Middle frontal gyrus (tissue), 1 donor: ENCODE data around the gene ZNF8.
"Not testable (repeated sequence)": the region's sequence is repeated elsewhere in the genome, so short reads cannot be mapped to it uniquely, and the experiment has no call there.

ENCODE experiments used
- DNase-seq: peaks from one replicate; pipeline ENCODE4 v3.0.0-alpha.2; 2015; ENCODE audit warnings: low spot score; ENCODE audit errors: extremely low spot score

ZNF8 gene

GRCh38 chr19:58294743-58295374, 16.1 kb downstream of the ZNF8 start:
- no peak for DNase-seq

GRCh38 chr19:58296104-58296503, 17.3 kb downstream of the ZNF8 start:
- no peak for DNase-seq

GRCh38 chr19:58300620-58301019, 21.9 kb downstream of the ZNF8 start:
- no peak for DNase-seq

- DNase-seq = no peak
Measured at GRCh38 chr19:58304255-58304654, 25.5 kb downstream of the ZNF8 start.

GRCh38 chr19:58304748-58305064, 26.0 kb downstream of the ZNF8 start:
- DNase-seq = no peak

- peak; percentile 97 for DNase-seq
Measured at GRCh38 chr19:58305065-58305931, 26.5 kb downstream of the ZNF8 start, which contains the start of gene ERVK3-1. Gene ERVK3-1 (plus strand): TSS chr19:58305377. CDS start chr19:58312169, 6,792 bp downstream.

GRCh38 chr19:58305932-58306323, 27.2 kb downstream of the ZNF8 start:
- no peak for DNase-seq

GRCh38 chr19:58307736-58308135, 29.0 kb downstream of the ZNF8 start:
- DNase-seq = no peak

- DNase-seq = not testable (repeated sequence)
Measured at GRCh38 chr19:58310685-58311084, 31.9 kb downstream of the ZNF8 start.

- DNase-seq = peak; percentile 9
Measured at GRCh38 chr19:58311345-58311865, 32.6 kb downstream of the ZNF8 start.

GRCh38 chr19:58315580-58315979, 36.8 kb downstream of the ZNF8 start:
- no peak for DNase-seq

- DNase-seq = no peak
Measured at GRCh38 chr19:58317476-58318072, 38.8 kb downstream of the ZNF8 start.

- no peak for DNase-seq
Measured at GRCh38 chr19:58318297-58318696, 39.5 kb downstream of the ZNF8 start.

GRCh38 chr19:58319241-58319640, 40.5 kb downstream of the ZNF8 start:
- DNase-seq = no peak

GRCh38 chr19:58325311-58326022, 46.7 kb downstream of the ZNF8 start:
- DNase-seq = no peak

GRCh38 chr19:58326501-58326913, 47.8 kb downstream of the ZNF8 start:
- no peak for DNase-seq

GRCh38 chr19:58326914-58327726, 48.4 kb downstream of the ZNF8 start, which contains the start of gene ZSCAN22:
Gene ZSCAN22 (plus strand): TSS chr19:58326994. CDS start chr19:58334803, 7,809 bp downstream.
- DNase-seq = peak; percentile 97

- DNase-seq = no peak
Measured at GRCh38 chr19:58328999-58329398, 50.2 kb downstream of the ZNF8 start.

GRCh38 chr19:58330458-58330857, 51.7 kb downstream of the ZNF8 start:
- DNase-seq = peak; percentile 44

- no peak for DNase-seq
Measured at GRCh38 chr19:58332697-58333096, 53.9 kb downstream of the ZNF8 start.
